Measurements from ENCODE around the gene CHID1.

DNA sequence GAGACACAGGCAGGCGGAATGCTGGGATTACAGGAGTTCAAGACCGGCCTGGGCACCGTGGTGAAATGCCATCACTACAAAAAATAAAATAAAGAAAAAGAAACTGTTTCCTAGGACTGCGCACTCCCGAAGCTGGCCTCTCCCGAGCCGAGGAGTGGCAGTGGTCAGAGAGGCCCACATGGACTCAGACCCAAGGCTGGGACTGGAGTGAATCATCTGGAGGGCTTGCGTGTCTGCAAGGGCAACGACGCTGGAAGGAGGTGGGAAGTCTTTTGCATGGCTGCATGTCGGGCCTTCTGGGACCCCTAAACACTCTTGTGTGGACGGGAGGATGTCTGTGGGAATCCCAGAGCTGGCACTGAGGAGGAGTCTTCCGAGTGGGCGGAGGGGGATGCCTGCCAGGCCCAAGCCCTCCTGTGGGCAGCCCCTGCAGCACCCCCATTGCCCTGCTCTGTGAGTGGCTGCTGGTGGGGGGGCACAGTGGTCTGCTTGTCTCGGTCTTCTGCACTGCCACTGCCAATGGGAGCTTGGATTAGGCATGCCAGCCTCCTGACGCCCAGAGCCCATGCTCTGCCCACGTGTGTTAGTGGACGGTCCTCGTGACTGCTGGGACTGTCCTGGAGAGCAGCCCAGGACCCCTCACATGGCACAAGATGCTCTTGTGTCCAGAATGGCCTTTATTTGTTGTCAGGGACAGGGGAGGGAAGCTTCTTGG, 13.2 kb upstream of the CHID1 start:
- TF ChIP-seq, protein P1, sequence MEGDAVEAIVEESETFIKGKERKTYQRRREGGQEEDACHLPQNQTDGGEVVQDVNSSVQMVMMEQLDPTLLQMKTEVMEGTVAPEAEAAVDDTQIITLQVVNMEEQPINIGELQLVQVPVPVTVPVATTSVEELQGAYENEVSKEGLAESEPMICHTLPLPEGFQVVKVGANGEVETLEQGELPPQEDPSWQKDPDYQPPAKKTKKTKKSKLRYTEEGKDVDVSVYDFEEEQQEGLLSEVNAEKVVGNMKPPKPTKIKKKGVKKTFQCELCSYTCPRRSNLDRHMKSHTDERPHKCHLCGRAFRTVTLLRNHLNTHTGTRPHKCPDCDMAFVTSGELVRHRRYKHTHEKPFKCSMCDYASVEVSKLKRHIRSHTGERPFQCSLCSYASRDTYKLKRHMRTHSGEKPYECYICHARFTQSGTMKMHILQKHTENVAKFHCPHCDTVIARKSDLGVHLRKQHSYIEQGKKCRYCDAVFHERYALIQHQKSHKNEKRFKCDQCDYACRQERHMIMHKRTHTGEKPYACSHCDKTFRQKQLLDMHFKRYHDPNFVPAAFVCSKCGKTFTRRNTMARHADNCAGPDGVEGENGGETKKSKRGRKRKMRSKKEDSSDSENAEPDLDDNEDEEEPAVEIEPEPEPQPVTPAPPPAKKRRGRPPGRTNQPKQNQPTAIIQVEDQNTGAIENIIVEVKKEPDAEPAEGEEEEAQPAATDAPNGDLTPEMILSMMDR (IDR thresholded peaks at IDR 0.05), result no peak
- no peak for TF ChIP-seq POLR2A (IDR thresholded peaks at IDR 0.05)
